Daoy (cell line): ENCODE results near the gene ITPRIPL2. TPM values are rescaled to one million over a fixed set of nuclear protein-coding genes. Genes with fewer than 3 reads are reported as not detected.
A peak's percentile ranks its signal among the peaks of the same experiment; 100 is the strongest.

Source experiments
- DNase-seq: peaks from one replicate; pipeline ENCODE4 v3.0.0-alpha.2; 2015; ENCODE audit warnings: low read depth
- total RNA-seq: library from RNA; depleted of rRNA; stranded (reverse); fragments of >200 nt; shearing (Covaris generic); gene quantifications from 2 replicates; pipeline ENCODE4 v1.2.3, GENCODE V29; 2014

ITPRIPL2 gene
- total RNA-seq, 1 experiment from 2014 or later, result 17.8 TPM

DNA sequence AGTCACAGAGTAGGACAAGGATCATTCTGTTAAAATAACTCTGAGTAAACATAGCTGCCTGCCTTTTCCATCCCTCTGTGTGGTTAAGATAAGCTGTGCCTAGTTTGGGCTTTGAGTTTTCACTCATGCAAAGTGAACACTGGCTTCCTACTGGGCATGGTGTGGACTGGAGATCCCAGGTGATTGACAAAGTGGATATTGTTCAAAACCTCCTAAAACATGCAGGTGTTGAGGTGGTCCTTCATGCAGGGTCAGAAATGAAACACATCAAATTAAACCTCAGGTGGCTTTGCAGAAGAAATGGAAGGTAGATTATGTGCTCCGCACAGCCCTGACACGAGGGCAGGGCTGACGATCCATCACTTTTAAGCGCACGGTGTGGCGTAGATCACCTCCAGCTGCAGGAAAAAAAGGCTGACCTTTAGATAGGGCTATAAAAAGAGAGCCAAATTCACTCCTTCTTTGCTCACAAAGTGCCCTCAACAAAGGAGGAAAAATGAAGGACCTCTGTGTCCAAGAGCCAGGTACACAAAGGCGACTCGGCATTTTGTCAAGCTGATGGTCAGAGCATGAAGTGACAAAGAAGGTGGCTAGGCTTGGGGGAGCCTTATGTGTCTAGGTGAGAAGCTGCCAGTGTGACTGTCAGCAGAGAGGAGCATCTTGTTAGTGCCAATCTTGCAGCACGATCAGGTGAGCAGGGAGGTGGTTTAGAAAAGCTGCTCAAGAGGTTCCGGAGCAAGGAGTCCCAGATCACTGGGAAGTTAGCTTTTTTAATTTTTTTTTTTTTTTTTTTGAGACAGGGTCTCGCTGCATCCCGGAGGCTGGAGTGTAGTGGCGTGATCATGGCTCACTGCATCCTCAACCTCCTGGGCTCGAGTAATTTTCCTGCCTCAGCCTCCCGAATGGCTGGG is 19.9 kb upstream of the ITPRIPL2 start:
- no peak for DNase-seq

DNA sequence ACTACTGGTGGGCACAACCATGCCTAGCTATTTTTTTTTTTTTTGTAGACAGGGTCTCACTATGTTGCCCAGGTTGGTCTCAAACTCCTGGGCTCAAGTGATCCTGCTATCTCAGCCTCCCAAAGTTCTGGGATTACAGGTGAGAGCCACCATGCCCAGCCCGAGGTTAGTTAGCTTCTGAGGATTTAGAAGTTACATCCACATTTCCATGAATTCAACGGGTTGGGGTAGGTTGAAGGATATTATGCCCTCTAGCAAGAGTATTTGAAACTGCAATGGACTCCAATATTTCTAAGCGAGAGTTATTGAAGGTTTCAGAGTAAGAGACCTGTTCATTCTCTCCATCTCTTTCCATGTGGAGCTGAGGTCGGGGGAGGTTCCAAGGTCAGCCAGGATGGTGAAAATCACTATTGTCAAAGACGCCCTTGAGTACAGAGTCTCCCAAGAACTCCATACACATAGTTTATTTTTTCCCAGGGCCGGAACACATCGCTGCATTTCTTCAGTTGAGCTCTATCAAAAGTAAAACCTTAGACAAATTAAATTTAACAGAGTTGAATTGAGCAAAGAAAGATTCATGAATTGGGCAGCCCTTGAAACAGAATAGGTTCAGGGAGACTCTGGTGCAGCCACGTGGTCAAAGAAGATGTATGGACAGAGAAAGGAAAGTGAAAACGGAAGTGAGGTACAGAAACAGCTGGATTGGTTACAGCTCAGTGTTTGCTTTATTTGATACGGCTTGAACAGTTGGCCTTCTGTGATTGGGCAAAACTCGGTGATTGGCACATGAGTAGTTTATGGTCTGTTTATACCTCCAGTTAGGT is 19.0 kb upstream of the ITPRIPL2 start:
- DNase-seq, result peak; percentile 37

DNA sequence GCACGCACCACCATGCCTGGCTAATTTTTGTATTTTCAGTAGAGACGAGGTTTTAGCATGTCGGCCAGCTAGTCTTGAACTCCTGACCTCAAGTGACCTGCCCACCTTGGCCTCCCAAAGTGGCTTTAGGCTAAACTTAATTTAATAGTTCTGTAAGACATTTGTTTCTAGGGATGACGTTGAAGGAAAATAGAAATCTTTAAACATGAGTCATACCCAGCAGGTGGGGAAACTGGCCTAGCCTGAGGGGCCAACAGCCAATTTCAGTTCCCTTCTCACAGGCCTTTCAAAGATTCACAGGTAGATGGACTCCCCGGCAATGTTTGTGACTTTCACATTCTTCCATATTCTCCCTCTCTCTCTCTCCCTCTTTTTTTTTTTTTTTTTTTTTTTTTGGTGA is 18.1 kb upstream of the ITPRIPL2 start:
- DNase-seq, result peak; percentile 50

DNA sequence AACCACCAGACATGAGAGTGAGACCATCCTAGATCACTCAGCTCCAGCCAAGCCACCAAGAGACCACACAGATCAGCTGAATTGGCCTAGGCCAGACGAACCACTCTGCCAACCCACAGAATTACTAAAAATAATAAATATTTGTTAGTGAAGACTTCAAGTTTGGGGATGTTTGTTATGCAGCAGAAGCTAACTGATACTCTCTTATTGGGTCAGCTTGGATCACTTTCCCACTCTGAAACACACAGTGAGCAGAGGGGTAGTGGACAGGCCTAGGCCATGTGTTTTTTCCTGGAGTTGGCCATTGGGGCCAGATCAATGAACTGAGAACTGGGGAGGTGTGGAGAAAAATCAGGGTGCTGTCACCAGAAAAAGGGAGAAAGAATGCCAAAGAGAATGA is 15.6 kb upstream of the ITPRIPL2 start:
- DNase-seq, result no peak

DNA sequence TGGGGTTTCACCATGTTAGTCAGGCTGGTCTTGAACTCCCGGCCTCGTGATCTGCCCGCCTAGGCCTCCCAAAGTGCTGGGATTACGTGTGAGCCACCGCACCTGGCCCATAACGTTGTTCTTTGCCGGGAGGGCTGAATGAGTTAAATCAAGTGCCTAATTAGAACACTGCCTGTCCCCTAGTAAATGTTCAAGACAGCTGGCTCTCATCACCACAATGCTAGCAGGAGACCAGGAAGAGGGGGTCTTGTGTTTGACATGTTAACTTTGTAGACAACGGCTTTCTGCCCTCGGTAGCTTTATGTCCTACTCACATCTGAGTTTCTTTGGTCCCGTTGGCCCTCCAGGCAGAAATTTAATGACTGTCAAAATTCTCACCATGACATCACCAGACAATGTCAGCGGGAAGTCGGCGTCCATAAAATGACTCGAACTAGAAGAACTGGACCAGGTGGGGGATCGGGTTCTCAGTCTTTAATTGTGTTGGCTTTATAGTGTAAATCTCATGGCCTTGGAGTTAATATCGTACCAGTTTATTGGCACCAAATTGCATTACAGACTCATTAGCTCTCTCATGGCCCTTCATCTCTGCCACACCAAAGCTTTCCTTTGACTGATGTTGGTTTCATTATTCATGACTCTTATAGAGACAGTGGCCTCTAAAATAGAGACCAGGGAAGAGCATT is 11.4 kb upstream of the ITPRIPL2 start:
- DNase-seq, result peak; percentile 60

DNA sequence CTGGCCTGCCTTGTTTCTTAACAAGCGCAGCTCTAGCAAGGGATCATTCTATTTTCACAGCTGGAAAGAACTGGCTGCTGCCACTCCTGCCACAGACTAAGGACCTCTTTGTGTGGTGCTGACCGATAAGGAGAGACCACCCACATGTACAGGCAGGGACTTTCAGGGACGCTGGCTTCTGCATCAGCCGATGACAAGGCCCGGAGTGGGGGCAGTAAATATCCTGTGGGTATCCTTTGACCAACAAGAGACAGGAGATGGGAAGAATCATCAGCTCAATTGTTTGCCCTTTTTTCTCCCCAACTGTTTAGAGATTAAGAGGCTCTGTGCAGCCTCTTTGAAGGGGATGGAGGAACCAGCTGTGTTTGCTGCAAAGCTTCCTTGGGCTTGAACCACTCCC is 9.2 kb upstream of the ITPRIPL2 start:
- DNase-seq, result no peak

DNA sequence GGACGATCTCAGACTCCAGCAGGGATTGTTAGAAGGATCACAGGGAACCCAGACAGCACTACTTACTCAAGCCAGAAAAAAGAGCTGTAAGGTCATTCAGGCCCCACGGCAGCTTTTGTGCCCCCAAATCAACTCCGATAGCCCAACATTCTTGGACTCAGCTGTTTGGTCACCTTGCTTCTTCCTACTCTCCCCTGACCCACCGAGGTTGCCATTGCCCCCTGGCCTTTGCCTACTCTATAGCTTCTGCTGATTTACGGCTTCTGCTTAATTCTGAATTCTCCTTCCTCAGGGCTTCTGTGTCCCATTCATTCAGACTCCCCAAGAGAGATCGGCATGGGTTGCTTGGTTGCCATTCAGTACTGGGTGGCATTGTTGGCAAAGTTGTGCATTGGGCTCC is 8.6 kb upstream of the ITPRIPL2 start:
- DNase-seq, result no peak

DNA sequence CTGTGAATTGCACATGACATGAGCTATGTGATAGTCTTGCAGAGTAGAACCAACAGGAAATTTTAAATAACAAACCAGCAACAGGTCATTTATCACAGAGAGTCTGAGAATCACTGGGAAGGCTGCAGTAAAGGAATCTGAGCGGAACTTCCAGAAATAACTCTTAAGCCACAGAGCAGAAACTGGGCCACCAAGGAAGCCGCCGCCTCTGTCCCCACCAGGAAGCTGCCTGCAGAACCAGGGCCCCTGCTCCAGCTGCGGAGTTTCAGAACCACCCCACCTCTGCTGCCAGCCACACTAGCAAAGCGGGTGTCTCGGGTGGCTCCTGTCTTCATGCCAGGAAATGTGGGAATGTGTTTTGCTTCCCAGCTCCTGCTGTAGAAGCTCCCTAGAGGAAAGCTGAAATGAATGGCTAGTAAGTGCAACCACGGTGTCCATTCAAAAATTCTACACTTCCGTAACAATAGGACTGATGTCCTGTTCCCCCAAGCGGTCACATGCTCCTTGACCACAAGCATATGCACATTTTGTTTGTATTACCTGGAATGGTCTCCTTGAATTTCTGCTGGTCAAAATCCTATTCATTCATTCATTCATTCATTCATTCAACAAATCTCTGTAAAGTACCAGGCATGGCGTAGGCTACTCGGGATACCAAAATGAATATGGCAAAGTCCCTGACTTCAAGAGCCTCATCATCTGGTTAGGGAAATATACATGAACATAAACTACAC is 7.7 kb upstream of the ITPRIPL2 start:
- DNase-seq, result no peak

DNA sequence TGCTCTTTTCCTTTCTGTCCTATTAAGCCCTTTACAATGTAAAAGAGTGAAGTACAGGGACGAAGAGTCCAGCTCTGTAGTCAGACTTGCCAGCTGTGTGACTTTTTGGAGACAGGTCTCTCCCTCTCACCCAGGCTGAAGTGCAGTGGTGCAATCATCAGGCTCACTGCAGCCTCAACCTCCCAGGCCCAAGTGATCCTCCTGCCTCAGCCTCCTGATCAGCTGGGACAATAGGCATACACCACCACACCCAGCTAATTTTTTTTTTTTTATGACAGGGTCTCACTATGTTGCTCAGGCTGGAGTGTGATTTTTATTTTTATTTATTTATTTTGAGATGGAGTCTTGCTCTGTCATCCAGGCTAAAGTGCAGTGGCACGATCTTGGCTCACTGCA is 7.1 kb upstream of the ITPRIPL2 start:
- DNase-seq, result no peak

DNA sequence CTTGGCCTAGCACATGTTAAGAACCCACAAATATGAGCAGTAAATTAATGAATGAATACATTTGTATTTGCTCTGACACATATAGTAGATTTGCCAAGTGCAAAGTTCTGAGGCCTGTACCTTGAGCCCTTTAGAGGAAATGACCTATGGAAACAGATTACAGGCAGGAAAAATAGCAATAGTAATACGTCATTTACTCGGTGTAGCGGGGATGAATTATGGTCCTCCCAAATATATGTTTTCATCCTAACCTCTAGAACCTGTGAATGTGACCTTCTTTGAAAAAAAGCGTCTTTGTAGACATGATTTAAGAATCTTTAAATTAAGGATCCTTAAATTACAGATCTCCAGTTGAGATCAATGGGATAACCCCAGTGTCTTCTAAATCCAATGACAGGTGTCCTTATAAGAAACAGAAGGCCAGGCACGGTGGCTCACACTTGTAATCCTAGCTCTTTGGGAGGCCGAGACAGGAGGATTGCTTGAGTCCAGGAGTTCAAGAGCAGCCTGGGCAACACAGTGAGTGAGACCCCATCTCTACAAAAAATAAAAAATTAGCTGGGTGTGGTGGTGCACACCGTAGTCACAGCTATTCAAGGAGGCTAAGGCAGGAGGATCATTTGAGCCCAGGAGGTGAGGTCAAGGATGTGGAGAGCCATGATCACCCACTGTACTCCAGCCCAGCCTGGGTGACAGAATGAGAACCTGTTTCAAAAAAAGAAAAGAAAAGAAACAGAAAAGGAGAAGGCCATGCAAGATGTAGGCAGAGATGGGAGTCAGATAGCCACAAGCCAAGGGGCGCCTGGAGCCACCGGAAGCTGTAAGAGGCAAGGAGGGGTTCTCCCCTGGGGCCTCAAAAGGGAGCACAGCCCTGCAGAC is 5.1 kb upstream of the ITPRIPL2 start:
- no peak for DNase-seq

DNA sequence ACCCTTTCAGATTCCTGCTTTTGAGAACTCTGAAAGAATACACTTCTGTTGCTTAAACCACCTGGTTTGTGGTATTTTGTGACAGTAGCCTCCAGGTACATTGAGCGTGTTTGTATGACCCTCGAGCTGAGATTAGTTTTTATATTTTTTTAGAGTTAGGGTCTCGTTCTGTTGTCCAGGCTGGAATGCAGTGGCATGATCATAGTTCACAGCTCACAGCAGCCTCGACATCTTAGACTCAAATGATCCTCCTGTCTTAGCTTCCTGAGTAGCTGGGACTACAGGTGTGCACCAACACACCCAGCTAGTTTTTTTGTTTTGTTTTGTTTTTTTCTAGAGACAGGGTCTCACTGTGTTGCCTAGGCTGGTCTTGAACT is 4.5 kb upstream of the ITPRIPL2 start:
- no peak for DNase-seq

DNA sequence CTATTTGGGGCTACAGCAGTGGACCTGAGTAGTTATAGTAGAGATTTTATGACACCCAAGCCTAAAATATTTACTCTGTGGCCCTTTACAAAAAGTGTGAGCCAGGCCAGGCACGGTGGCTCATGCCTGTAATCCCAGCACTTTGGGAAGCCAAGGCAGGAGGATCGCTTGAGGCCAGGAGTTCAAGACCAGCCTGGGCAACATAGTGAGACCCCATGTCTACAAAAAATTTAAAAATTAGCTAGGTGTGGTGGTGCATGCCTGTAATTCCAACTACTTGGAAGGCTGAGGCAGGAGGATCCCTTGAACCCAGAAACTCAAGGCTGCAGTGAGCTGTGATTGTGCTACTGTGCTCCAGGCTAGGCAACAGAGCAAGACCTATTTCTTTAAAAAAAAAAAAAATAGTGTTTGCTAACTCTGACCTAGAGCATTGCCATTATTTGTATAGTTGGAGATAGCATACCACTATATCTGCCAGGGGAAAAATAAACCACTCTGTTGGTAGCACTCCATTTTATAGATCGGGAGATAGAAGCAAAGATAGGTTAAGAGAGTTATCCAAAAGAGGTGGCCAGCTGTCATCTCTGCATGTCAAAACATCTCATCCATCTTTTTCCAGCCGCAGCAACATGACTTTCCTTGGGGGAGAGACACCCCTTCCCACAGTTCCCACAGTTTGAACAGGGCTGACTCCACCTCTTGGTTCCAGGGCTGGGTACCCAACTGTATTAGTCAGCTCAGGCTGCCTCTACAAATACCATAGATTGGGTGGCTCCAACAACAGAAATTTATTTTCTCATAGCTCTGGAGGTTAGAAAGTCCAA is 3.0 kb upstream of the ITPRIPL2 start:
- no peak for DNase-seq

DNA sequence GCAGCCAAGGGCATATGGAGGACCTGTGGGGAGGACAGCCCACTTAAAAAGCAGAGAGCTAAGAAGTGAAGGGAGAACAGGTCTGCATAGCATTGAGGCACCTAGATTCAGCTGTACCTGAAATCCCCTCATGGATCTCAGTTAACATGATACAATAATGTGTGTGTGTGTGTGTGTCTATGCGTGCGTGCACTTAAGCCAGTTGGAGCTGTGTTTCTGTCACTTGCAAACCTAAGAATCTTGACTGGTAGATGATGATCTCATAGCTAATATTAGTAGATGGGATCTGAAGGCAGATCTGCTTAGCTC is 1.7 kb upstream of the ITPRIPL2 start:
- DNase-seq, result no peak

DNA sequence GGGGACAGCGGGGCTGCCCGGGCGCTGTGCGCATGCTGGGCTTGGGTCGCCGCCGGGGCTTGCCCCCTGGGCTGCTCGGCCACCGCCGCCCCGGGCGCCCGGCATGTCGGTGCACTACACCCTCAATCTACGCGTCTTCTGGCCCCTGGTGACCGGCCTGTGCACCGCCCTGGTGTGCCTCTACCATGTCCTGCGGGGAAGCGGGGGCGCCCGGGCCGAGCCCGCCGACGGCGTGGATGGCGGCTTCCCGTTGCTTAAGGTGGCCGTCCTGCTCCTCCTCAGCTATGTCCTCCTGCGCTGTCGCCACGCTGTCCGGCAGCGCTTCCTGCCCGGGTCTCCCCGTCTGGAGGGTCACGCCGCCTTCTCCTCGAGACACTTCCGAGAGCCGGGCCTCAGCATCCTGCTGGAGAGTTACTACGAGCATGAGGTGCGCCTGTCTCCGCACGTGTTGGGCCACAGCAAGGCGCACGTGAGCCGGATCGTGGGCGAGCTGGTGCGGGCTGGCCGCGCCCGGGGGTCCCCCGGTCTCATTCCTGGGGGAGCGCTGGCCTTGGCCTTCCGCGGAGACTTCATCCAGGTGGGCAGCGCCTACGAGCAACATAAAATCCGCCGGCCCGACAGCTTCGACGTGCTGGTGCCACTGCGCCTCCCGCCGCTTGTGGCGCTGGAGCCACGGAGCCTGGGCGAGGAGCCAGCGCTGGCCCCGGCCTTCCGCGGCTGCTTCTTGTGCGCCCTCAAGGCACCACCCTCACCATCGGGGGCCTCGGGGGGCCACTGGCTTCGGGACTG is 789 bp downstream of the ITPRIPL2 start:
- peak; percentile 68 for DNase-seq

DNA sequence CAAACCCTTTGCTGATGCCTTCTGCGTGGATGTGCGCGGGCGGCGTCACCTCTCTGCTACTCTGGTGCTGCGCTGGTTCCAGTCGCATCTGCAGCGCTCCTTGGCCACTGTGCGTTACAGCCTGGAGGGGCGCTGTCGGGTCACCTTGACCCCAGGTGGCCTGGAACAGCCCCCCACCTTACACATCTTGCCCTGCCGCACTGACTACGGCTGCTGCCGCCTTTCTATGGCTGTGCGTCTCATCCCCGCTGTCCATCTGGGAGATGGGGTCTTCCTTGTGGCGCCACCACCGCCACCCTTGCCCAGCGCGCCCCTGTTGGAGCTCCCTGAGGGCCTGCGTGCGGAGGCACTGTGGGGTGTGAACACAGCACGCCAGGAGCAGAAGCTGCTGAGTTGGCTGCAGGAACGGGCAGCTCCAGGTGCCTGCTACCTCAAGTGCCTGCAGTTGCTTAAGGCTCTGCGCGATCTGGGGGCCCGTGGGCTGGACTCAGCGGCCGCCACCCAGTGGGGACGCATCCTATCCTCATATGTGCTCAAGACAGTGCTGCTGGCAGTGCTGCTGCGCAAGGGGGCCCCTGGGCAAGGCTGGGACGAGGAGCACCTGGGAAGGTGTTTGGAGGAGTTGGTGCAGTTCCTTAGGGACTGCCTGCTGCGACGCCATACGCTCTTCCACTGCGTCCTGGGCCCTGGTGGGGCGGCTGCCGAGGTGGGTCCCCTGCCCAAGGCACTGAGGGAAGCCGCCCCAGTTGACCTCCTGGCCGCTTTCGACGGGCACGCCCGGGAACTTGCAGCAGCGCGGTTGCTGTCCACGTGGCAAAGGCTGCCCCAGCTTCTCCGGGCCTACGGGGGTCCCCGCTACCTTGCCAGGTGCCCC is 1.6 kb downstream of the ITPRIPL2 start:
- DNase-seq, result no peak

DNA sequence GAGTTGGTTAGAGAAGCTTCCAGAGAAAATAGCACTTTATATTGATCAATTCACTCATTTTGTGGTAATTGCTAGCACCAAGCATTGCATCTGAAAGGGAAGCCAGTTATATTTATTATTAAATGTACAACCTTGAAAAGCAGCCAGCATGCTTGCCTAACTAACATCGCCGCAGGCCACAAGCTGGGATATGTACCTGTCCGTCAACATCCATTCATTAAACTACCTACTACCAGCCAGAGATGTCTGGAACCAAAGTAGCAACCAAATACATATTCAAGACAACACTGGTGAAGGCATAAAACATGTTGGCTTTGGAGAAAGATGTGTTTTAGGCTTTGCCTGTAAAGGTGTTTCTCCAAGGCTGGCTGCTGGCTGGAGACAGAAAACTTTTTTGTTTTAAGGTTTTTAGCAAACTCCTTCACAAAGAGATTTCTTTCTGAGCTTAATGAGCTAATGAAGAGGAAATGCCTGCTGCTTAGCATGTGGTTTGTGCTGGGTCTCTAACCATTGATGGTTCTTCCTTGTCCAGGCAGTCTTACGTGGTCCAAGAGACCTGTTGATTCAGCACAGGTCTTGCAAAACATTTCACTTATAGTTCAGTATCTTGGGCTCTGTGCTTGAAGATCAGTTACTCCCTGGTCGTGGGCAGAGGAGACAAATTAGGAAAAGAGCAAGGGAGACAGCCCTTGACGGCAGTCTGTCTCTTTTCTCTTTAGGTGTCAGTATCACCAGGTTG is 3.1 kb downstream of the ITPRIPL2 start:
- DNase-seq, result no peak

DNA sequence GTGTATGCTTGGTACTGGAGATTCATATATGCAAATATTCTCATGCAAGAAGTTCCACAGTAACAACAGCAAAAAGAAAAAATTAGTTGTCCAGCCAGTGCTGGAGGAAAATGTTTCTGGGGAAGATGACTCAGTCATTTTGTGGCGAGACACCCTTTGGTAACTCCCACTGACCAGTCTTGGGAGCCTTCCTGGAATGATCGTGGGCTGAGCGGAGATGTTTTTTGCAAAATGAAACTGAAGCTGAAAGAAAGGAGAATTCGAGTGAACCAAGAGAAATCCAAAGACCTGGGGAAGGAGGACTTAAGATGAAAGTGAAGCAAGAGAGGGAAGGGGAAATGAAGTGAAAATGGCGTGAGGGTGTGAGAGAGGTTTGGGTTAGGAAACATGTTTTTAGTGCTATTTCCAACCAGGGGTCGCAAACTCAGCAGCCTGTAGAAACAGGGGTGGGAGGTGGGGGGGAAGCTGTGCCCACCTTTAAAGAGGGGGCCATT is 5.2 kb downstream of the ITPRIPL2 start:
- peak; percentile 87 for DNase-seq
